ENCODE results near the gene IRF6.

Gene IRF6

GRCh38 chr1:209759829-209760359 lies 46.0 kb downstream of the IRF6 start:
- no peak for DNase-seq (ENCODE audit: low read depth in 2 of 2)

DNA sequence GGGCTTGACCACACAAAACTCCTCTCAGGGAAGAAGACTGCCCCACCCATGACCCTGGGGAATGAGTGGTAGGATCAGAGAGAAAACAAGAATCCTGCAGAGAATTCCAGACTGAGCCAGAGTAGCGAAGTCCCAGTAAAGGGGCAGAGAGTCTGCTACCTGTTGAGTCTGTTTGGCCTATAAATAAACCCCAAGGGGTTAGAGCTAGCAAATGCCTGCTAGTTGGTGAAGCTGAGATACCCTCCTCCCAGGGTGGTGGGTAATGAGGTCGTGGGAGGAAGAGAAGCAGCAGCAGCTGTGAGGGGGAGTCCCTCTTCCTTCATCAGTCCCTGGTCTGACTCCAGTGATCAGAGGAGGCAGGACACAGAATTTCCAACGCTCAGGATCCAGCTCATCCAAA lies 47.5 kb downstream of the IRF6 start:
- DNase-seq (ENCODE audit: low read depth in 2 of 2): no peak

DNA sequence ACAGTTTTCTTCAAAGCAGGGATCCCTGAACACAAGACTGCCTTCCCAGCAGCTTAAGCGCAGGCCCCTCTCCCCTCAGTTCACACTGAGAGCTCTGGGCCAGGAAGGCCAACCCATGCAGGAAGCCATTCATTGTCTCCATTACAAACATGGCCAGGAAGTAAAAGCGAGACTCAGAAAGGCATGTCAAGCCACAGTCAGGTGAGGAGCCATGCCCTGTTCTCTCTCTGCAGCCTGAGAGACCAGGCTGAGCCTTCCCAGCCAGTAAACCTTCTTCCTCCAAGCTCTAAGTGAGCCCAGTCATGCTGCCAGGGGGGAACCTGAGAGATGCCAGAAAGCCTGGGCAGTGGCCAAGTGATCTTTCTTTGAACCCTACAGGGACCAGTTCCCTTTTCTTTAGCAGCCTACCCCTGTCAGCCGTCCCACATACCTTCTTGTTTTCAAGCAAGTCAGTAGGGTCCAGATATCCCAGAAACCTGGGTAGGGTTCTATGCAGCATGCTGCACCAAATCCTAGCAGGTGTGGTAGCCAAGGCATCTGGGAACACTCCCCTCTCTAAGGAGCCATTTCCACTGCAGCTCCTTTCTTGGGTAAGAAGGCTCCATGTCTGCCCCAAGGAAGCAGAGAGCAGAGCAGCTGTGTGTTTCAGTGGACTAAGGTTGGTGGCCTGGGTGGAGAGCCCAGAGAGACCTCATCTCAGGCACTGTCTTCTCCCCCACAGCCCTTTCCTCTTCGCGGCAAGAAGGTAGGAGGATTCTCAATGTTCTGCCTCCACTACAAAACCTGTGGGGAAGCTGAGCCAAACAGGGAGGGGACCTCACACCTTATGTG lies 49.1 kb downstream of the IRF6 start:
- DNase-seq (ENCODE audit: low read depth in 2 of 2): no peak

- peak in 1 of 2 donors; percentile 63 for DNase-seq (ENCODE audit: low read depth in 2 of 2)
Observed at GRCh38 chr1:209755926-209756614, 49.9 kb downstream of the IRF6 start, which contains the start of gene TRAF3IP3. TRAF3IP3 (plus strand) TSS chr1:209756053; CDS start chr1:209760040, 3,987 bp downstream.

DNA sequence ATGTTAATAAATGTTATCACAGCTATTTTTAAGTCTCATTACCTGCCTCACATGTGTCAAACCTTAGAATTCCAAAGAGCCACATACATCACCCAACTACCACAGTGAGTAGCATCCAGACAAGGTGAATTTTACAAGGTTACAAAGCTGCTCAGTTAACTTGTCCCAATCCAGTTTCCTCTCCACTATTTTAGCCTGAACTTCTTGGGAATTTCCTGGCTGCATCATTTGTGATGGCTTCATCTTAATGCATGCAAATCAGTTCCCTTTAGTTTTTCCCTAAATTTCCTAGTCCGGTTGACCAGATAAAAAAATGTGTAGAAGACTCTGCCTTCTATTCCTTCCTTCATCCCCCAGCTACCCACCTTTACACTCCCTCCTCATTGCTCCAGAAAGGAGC lies 50.7 kb downstream of the IRF6 start:
- no peak for DNase-seq (ENCODE audit: low read depth in 2 of 2)

DNA sequence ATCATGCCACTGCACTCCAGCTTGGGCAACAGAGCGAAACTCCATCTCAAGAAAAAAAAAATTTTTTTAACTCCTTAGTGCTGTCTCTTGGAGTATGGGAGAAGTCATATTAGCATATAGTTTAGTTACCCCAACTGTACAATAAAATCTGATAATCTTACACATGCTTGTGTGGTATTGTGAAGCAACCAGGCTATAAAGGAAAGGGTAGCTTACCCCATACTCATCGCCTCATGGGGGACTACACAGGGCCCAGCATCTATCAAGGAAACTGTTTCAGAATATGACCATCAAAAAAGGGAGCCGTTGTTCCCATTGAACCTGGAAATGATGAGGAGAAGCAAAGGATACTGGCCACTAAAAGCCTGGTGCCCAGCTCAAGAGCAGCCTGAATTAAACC lies 53.1 kb downstream of the IRF6 start:
- no peak for DNase-seq (ENCODE audit: low read depth in 2 of 2)

DNA sequence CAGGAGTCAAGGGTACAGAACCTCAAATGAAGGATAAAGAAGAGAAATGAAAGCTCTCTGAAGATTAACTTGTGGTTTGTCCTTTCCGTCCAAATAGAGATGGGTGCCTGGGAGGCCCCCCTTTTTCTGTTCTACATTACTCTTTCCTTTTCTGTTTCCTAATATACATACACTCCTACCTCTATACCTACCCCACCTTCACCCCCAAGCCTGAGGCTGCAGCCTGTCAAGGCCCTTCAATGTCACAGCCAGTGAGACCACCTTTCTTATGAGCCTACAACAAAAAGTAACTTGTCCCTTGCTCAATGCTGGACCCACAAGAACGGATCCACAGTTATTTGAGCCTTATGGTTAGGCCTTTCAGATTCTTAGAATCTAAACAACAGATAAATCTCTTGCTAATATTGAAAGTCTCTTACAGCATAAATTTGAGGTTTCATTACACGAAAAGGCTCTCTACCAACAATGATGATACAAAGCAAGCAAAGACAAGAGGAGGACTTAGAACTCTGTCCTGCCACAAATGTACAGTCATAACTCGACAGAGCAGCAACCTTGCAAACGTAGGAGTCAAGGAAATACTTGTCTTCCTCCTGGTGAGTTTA lies 54.2 kb downstream of the IRF6 start:
- no peak for DNase-seq (ENCODE audit: low read depth in 2 of 2)

DNA sequence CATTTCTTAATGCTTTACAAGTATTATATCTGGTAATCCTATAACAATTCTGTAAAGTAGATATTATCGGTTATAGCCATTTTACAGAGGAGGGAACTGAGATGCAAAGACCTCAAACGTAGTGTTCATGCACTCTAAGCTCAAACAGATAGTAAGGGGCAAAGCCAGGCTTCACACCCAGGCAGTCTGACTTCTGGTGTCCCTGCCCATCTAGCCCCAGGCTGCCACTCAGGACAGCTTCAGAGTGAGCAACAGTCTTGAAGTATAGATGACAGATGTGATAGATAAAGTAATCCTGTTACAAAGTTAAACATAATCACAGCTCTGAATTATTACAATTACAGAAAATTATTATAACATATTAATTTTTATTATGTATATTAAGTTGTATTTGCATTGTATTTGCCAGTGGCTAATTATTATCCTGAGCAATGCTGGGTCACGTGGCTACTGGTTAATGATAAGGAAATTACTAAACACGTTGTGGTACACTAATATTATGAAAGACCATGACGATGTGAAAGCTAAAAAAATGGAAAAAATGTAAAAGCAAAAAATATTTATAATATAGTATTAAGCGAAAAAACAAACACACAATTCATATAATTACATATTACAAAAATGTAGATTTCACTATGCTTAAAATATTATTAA lies 56.1 kb downstream of the IRF6 start:
- DNase-seq (ENCODE audit: low read depth in 2 of 2): no peak

- DNase-seq (ENCODE audit: low read depth in 2 of 2): no peak
Observed at GRCh38 chr1:209749205-209749604, 56.7 kb downstream of the IRF6 start.

DNA sequence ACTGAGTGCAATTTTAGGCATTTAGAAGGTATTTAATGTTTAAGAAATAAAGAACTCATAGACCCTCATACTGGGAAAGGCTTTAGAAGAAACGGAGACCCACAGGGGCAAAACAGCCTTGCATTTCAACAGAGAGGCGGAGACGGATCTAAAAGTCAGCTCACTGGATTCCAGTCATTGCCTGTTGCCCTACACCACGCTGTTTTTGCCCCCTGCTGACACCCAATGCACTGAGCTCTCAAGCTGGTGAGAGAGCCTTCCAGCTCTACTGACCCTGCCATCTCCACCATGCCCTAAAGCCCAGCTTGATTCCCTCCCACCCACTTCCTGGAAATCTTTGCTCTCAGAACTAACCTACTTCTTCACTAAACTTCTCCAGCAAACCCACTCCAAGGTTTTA lies 57.3 kb downstream of the IRF6 start:
- DNase-seq (ENCODE audit: low read depth in 2 of 2): no peak

- peak; percentile 70 to 81 for DNase-seq (ENCODE audit: low read depth in 2 of 2)
Observed at GRCh38 chr1:209747580-209748262, 58.2 kb downstream of the IRF6 start.

GRCh38 chr1:209746451-209747165 lies 59.3 kb downstream of the IRF6 start:
- no peak for DNase-seq (ENCODE audit: low read depth in 2 of 2)

- DNase-seq (ENCODE audit: low read depth in 2 of 2): no peak
Observed at GRCh38 chr1:209743145-209743482, 62.8 kb downstream of the IRF6 start.

DNA sequence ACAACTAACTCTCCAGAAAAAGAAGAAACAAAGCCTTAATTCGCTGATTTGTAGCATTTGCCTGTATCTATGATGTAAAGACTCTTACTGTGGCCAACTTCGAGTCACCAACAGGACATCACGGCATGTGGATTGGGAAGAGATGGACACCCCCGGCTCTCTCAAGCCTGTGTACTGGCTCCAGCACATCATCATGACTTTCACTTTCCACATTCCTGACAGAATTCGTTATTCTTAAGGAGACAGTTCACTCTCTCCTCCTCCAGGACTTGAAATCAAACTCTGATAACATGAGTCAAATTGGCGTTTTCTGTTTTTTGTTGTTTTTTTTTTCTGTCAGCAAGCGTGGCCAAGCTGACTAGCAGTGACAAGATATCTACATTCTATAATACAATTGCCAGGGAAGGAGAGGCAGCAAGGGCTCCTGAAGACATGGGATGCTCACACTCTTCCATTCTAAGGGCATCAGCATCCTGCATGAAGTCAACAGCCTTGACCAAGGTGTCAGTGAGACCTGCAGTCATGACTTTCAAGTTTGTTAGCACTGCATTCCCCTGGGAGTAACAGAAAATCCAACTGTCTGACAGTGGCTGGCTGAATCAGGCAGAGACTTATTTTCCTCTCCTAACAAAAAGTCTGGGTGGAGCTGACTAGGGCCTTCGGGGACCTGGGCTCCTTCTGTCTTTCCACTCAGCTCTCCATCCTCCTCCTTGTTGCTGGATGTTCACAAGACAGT lies 63.4 kb downstream of the IRF6 start:
- DNase-seq (ENCODE audit: low read depth in 2 of 2): no peak

DNA sequence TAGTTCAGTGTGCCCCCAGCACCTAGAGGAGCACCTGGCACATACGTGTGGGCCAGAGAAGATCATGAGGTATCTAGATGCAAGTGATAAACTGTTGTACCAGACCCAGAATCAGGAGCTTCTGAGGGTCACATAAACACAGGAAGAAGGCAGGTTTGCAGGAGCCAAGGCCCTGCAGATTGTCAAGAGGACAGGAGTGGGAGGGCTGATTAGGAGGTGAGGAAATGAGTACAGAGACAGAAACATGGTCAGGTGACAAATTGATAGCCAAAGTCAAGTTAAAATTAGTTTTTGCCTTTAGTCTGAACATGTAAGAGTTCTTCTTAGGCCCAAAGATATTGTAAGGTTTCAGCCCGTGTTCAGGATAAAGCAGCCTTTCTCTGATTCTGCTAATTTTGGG lies 64.1 kb downstream of the IRF6 start:
- DNase-seq (ENCODE audit: low read depth in 2 of 2): no peak

- no peak for DNase-seq (ENCODE audit: low read depth in 2 of 2)
Observed at GRCh38 chr1:209741193-209741592, 64.7 kb downstream of the IRF6 start.

- DNase-seq (ENCODE audit: low read depth in 2 of 2): no peak
Observed at GRCh38 chr1:209738270-209738669, 67.7 kb downstream of the IRF6 start.

GRCh38 chr1:209737118-209737505 lies 68.8 kb downstream of the IRF6 start:
- DNase-seq (ENCODE audit: low read depth in 2 of 2): no peak

- no peak for DNase-seq (ENCODE audit: low read depth in 2 of 2)
Observed at GRCh38 chr1:209736490-209737117, 69.3 kb downstream of the IRF6 start.
